Right forelimb (tissue), 1 donor: ENCODE measurements around the gene GAB2.

Source experiments
- DNase-seq: peaks from one replicate; pipeline ENCODE4 v3.0.0-alpha.2; 2018

GAB2 gene

GRCh38 chr11:78397398-78397797 is 20.2 kb downstream of the GAB2 start:
- no peak for DNase-seq

- DNase-seq, result no peak
These were observed 22.0 kb downstream of the GAB2 start for GRCh38 chr11:78395597-78395996.

GRCh38 chr11:78392854-78393253 is 24.8 kb downstream of the GAB2 start:
- DNase-seq, result no peak

- DNase-seq, result no peak
These were observed 26.2 kb downstream of the GAB2 start for GRCh38 chr11:78391424-78391823.

GRCh38 chr11:78390809-78391208 is 26.8 kb downstream of the GAB2 start:
- DNase-seq, result no peak

GRCh38 chr11:78386215-78386941 is 31.2 kb downstream of the GAB2 start:
- DNase-seq, result no peak

- no peak for DNase-seq
These were observed 32.4 kb downstream of the GAB2 start for GRCh38 chr11:78385205-78385604.

GRCh38 chr11:78384231-78384630 is 33.4 kb downstream of the GAB2 start:
- no peak for DNase-seq

GRCh38 chr11:78381865-78382264 is 35.8 kb downstream of the GAB2 start:
- DNase-seq, result no peak

- DNase-seq, result no peak
These were observed 37.0 kb downstream of the GAB2 start for GRCh38 chr11:78380615-78381051.

- no peak for DNase-seq
These were observed 38.5 kb downstream of the GAB2 start for GRCh38 chr11:78379039-78379670.

GRCh38 chr11:78377625-78378418 is 39.8 kb downstream of the GAB2 start:
- no peak for DNase-seq

- DNase-seq, result no peak
These were observed 40.8 kb downstream of the GAB2 start for GRCh38 chr11:78376858-78377257.

- DNase-seq, result no peak
These were observed 42.7 kb downstream of the GAB2 start for GRCh38 chr11:78374917-78375316.

- DNase-seq, result no peak
These were observed 43.9 kb downstream of the GAB2 start for GRCh38 chr11:78373689-78374088.

GRCh38 chr11:78372114-78372768 is 45.4 kb downstream of the GAB2 start:
- DNase-seq, result no peak

GRCh38 chr11:78371221-78371891 is 46.3 kb downstream of the GAB2 start:
- DNase-seq, result no peak

GRCh38 chr11:78370406-78371172 is 47.0 kb downstream of the GAB2 start:
- no peak for DNase-seq

- DNase-seq, result no peak
These were observed 52.2 kb downstream of the GAB2 start for GRCh38 chr11:78365381-78365792.

- DNase-seq, result no peak
These were observed 53.4 kb downstream of the GAB2 start for GRCh38 chr11:78364128-78364751.

- no peak for DNase-seq
These were observed 54.5 kb downstream of the GAB2 start for GRCh38 chr11:78363024-78363619.
